Liver (tissue), 2 donors: Measurements from ENCODE around the gene GAB2.

Experiments used
- MAX ChIP-seq: IDR thresholded peaks from 2 replicates; pipeline ENCODE4 v1.6.1; 2016; ENCODE audit warnings: antibody characterized with exemption
- RXRA ChIP-seq, 2 donors: IDR thresholded peaks; 2 replicates each; pipeline ENCODE4 v1.6.1; 2017 to 2018; ENCODE audit warnings: antibody characterized with exemption in 2 of 2, mild to moderate bottlenecking in 1 of 2
- donor health status: healthy.

GRCh38 chr11:78281511-78281910 is 136.1 kb downstream of the GAB2 start:
- TF ChIP-seq MAX (no peak), RXRA (IDR thresholded peaks at IDR 0.05) (no peak)
